Measurements from ENCODE around the gene TDRD10.
A peak's percentile ranks its signal among the peaks of the same experiment; 100 is the strongest.

TDRD10 gene

DNA sequence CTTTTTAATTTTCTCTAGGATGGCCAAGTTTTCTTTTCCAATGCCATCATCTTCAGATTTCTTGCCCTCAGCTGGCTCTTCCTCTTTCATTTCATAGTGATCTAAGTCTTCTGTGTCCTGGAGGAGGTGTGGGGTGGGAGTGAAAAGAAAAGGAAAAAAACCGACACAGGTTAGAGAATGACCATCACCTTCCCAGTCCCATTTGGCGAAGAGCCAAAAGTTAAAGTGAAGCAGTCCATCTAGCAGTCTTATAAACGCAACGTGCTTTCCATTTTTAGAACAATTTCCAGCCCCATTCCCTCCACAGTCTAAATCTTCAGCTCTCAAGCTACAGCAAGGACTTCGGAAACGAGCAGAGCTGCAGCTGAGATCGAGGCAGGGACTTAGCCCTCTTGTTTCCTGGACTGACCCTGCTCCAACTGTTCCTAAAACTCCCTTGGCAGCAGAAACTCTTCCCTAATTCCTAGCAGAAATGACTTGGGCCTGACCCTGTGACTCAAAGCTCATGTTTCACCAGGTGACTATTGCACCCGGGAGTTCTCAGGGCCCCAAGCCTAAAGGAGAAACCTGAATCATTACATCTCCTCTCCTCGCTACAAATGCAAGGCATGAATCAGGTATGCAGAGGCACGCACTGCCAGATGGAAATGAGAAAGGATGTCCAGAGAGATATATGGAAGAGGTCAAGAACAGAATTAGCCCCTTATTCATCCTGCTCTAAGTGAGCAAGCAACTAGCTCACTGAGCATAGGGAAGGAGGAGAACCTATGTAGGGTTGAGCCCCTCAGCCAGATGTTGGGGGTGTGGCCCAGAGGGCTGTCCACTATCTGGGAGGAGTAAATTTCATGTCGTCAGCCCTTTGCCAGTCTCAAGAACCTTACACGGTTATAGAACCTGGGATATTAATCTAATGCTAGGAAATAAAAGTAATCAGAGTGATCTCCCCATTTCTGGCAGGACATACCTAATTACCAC is 51.3 kb downstream of the TDRD10 start:
- DNase-seq = no peak

DNA sequence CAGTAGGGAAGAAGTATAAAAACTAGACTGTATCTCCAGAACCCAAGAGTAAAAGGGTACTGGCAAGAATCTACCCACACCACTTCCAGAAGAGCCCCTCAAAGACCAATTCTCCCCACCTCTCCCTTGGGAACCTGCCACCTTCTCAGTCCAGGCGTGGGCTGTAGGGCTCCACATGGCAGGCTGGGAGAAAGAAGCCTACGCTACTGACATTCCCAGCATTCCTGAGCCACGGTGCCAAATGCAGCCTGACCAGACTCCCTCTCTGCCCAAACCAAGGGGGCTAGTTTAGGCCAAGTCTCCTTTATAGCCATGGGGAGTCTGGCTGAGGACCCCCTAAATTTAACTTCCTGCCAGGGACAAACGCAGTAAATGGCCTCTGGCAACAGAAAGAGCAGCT is 54.4 kb downstream of the TDRD10 start:
- DNase-seq = no peak

DNA sequence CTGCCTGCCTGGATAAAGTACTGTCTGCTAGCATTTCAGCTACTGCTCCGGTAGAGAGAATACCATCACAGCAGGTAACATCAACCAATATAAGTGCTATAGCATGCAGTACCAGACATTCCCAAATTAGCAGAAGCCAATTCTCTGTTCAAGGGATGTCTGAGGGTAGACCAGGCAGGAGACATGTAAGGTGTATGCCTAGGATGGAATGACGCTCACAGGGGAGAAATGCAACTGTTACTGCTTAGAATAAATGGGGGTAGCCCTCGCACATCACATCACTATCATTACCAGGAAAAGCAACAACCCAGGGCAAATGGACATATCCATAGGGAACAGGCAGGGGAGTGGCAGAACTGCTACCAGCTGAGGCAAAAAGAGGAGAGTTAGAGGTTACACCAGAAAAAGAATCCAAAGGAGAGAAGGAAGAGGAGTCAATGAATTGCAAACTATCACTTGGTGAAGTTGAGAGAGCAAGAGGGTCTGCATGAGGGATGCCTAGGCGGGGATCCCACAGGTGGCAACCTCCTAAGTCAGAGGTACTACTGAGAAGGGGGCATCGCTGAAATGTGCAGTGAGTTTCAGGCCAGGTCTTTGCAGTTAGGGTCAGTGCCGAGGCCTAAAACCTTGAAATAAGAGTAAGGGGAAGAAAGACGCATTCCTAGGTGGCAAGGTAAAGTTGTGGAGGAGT is 55.4 kb downstream of the TDRD10 start:
- DNase-seq = no peak

DNA sequence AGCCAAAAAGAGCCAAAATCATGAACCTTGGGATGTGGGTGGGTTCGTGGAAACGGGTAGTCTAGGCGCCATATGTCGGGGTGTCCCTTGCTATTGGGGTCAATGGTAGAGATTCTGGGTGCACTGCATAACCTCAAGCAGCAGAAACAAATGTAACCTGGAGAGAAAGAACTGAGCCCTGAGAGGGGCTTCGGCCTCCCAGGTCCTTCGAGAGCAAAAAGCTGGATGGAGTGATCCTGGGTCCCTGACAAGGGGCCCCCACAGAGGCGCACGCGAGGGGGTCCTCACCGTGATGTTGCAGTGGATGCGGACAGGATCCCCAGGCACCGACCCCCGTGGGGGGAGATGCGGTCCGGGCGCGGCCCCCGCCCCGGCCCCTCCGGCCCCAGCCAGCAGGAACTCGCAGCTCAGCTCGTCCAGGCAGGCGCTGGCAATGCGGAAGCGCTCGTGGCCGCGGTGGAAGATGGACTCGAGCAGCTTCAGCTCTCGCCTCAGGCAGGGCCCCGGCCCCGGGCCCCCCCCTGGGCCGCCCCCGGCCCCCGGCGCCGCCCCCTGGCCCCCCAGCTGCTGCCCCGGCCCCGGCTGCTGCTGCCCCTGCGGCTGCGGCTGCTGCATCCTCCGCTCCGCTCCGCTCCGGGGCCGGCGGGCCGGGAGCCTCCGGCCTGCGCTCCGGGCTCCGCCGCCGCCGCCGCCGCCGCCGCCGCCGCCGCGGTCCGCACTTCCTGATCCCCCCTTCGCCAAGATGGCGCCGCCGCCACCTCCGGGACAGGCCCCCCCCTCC is 56.1 kb downstream of the TDRD10 start, which contains the start of gene UBE2Q1:
Gene UBE2Q1 (minus strand): TSS at position 724 of the 781 bp plus-strand sequence. CDS start 109 bp downstream, at position 615.
- peak; percentile 66 to 82 (median 72) for DNase-seq

DNA sequence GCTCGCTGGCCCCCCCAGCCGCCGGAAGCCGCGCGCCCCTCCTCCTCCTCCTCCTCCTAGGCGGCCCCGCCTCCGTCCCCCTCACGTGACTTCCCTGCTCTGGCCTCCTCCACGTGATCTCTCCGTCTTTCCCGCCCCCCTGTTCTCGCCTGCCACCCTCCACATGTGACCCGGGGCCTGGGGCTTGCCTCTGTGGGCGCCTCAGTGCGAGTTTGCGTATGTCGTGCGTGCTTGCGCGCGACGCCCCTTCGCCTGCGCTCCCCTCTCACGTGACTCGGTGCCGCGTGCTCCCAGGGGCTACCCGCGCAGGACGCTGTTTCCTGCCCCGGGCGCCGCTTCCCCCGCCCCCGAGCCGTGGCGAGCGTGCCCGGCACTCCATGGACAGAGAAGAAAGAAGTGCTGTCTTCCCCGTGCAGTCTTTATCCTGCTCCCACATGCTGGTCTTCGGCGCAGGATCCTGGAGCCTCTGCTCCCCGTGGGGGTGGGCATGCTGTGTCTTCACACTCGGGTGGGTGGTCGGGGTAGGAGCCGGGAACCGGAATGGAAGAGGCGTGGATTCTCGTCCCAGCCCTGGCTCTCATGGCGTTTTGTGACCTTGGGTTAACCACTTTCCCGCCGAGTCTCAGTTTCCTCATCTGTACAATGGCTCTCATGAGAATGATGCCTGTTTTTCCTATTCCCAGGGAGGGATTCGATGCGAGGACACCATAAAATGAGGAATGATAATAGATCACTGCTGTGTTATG is 56.9 kb downstream of the TDRD10 start:
- DNase-seq = peak; percentile 99 to 100 (median 100)

DNA sequence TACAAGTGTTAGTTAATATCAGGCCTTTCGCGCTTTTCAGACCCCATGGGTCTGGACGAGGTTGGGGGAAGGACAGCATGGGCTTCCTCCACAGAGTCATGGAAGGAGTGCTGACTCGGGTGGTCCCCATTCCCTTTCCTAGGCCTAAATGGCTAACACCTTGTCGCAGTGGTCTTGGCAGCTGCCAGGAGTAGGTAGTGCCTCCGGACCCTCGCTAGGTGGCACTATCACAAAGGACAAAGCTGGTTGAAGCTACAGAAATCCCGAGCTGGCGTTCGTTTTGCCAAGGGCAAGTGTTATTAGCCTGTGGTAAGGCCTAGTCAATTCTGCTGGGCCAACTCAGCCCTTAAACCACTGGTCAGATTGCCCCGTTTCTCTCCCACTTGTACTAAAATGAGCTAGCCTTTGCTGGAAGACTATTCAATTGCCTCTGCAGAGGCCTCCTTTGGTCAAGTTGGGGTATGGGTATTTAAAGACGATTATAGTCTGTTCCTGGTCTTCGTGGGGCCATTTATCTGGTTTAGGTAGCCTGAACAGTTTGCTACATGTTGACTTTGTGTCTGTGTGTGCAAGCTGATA is 57.5 kb downstream of the TDRD10 start:
- peak; percentile 90 to 94 (median 92) for DNase-seq

DNA sequence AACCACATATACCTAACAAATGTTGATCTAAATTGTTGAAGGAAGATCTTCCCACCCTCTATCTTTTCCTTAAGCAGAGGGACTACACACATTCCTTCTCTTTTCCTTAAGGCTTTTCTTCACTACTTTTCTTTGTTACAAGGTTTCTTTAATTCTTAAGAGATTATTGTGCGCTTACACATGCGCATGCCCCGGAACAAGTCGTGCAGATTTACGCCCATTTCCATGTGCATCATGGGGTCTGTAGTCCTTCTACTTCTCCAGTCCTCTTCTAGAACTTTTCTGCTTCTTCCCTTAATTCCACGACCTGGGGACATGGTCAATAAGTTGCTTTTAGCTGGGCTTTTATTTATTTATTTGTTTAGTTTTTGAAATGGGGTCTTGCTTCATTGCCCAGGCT is 63.9 kb downstream of the TDRD10 start:
- no peak for DNase-seq

DNA sequence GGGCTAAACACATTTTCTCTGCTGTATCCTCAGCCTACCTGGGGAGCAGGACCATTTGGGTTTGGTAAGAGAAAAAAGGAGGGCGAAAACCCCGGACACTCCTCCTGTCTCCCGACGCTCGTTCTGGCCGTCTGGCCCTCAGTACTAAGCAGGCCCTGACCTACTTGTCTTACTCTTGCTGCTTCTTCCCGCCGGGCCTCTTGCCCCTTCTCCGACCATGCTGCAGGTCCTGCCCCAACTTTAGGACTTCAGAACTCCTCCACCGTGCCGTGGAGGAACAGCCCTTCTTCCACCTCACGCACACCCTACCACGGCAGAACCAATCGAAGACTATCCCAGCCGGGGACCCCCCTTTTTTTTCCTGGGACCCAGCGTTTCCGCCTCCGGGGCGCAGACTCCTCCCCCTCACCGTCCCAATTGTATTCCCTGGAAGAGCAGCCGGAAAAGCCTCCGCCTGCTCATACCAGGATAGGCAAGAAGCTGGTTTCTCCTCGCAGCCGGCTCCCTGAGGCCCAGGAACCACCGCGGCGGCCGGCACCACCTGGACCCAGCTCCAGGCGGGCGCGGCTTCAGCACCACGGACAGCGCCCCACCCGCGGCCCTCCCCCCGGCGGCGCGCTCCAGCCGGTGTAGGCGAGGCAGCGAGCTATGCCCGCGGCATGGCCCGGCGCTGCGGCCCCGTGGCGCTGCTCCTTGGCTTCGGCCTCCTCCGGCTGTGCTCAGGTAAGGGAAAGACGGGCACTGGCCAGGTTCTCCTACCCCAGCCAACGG is 65.6 kb downstream of the TDRD10 start, which contains the start of gene CHRNB2:
Gene CHRNB2 (plus strand): TSS at position 393 of the 771 bp plus-strand sequence. CDS start 267 bp downstream, at position 660.
- DNase-seq = peak; percentile 67 to 88 (median 76)

DNA sequence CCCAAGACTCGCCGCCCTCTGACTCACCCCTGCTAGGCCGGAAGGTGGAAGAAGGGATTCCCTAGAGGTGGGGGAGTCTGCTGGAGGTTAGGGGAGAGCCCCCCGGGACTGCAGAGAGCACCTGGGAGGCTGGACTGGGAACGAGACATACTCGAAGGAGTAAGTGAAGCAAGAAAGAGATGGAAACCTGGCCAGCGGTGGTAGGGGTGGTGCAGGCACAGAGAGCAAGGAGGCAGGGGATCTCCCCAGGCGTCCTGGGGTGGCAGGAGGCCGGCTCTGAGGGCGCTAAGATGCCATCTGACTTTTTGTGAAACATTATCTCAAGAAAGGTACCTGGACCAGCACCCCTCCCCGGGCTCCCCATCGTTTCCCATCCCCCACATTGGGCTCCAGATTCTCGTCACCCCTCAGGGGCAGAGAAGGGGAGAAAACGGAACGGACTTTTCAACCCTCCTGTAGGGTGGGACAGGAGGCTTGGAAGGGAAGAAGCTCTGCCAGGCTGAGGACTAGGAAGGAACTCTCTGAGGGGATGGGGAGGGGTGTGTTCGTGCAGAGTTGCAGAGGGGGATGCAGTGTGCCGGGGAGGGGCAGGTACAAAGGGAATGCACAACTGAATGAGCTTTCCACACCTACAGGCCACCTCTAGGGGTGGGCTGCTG is 66.3 kb downstream of the TDRD10 start:
- DNase-seq = no peak

DNA sequence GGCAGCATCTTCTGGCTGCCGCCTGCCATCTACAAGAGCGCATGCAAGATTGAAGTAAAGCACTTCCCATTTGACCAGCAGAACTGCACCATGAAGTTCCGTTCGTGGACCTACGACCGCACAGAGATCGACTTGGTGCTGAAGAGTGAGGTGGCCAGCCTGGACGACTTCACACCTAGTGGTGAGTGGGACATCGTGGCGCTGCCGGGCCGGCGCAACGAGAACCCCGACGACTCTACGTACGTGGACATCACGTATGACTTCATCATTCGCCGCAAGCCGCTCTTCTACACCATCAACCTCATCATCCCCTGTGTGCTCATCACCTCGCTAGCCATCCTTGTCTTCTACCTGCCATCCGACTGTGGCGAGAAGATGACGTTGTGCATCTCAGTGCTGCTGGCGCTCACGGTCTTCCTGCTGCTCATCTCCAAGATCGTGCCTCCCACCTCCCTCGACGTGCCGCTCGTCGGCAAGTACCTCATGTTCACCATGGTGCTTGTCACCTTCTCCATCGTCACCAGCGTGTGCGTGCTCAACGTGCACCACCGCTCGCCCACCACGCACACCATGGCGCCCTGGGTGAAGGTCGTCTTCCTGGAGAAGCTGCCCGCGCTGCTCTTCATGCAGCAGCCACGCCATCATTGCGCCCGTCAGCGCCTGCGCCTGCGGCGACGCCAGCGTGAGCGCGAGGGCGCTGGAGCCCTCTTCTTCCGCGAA is 69.4 kb downstream of the TDRD10 start:
- DNase-seq = no peak

DNA sequence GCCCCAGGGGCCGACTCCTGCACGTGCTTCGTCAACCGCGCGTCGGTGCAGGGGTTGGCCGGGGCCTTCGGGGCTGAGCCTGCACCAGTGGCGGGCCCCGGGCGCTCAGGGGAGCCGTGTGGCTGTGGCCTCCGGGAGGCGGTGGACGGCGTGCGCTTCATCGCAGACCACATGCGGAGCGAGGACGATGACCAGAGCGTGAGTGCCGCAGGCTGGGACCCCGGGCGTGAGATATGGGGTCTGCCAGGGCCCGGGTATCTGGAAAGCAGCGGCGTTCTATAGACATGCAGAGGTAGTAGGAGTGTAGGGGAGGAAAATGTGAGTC is 69.9 kb downstream of the TDRD10 start:
- DNase-seq = no peak

DNA sequence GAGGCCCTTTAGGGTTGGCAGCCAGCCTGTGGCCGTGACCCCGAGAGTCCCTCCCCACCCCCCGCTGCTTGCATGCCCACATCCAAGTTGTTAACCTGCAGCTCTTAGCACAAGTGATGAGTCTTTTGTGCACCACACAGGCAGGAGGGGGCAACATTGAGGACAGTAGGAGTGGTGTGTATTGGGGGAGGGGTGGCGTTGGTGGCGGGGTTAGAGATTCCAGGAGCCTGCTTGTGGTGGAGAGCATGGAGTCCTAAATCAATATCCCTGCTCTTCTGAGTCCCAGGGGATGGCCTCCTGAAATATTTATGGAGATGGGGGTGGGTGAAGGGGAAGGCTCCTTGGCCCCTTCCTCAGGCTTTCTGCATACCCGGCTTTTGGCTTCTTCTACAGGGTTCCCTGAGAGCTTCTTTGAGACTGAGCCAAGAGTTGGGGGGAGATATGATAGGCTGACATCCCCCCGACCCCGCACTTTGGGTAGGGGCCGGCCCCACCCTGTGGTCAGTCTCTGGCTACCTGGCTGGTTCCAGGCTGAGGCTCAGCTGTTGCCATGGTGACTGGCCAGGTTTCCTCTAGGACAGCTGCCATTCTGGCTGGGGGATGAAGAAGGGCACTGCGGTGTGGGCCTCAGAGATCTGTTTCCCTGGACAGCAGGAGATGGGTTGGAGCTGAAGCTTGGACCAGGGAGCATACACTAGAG is 70.6 kb downstream of the TDRD10 start:
- DNase-seq = no peak

DNA sequence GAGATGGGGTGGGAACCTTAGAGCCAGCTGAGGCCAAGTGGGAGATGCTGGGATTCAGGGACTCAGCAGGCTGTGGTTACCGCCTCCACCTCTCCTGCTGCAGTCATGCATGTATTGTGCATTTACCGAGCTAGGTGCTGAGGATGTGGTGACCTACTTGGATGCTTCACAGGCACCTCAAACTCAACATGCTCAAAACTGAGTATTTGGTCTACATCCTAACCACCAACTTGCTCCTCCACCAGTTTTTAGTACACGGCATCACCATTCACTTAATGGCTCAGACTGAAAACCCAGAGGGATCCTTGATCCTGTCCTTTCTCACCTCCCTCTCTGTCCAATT is 71.1 kb downstream of the TDRD10 start:
- DNase-seq = no peak

DNA sequence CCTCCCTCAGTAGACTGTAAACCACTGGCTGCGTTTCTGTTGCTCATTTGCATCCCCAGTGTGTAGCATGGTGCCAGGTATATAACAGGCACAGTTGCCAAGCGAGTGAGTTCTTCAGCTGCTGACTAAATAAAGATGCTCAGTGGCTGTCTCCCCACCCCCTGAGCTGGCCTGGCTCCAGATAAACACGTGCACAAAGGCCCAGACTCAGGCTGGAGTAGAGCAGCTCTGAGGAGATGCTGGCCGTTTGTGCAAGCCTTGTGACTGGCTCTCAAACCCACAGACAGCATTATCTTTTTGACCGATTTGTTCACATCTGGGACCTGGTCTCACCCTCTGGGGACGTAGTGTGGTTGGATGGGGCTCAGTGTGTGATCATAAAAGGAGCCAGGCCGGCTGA is 72.7 kb downstream of the TDRD10 start:
- no peak for DNase-seq

DNA sequence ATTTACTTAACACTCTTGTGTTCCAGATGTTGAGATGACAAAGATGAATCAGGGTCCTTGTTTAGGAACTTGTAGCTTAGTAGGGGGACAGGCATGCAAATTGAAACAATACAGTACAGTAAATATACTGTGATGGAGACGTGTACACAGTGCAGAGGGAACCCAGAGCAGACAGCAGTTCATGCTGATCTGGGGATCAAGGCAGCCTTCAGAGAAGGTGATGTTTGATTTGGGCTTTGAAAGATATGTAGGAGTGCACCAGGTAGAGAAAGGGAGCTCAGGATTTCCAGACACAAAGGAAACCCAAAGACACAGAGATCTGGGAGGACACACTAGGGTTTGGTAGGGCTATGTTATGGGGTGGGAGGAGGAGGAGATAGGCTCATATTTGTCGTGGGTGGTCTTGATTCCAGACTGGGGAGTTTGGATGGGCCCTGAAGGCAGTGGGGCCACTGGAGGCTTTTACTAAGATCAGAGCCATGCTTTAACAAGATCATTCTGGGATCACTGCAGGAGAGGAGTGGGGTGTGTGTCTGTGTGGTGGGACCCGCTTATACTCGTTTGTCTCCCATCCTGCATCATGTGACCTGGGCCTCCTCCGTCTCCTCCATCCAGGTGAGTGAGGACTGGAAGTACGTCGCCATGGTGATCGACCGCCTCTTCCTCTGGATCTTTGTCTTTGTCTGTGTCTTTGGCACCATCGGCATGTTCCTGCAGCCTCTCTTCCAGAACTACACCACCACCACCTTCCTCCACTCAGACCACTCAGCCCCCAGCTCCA is 73.3 kb downstream of the TDRD10 start:
- DNase-seq = no peak

DNA sequence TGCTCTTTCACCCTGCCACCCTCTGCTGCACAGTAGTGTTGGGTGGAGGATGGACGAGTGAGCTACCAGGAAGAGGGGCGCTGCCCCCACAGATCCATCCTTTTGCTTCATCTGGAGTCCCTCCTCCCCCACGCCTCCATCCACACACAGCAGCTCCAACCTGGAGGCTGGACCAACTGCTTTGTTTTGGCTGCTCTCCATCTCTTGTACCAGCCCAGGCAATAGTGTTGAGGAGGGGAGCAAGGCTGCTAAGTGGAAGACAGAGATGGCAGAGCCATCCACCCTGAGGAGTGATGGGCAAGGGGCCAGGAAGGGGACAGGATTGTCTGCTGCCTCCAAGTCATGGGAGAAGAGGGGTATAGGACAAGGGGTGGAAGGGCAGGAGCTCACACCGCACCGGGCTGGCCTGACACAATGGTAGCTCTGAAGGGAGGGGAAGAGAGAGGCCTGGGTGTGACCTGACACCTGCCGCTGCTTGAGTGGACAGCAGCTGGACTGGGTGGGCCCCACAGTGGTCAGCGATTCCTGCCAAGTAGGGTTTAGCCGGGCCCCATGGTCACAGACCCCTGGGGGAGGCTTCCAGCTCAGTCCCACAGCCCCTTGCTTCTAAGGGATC is 74.0 kb downstream of the TDRD10 start:
- no peak for DNase-seq

DNA sequence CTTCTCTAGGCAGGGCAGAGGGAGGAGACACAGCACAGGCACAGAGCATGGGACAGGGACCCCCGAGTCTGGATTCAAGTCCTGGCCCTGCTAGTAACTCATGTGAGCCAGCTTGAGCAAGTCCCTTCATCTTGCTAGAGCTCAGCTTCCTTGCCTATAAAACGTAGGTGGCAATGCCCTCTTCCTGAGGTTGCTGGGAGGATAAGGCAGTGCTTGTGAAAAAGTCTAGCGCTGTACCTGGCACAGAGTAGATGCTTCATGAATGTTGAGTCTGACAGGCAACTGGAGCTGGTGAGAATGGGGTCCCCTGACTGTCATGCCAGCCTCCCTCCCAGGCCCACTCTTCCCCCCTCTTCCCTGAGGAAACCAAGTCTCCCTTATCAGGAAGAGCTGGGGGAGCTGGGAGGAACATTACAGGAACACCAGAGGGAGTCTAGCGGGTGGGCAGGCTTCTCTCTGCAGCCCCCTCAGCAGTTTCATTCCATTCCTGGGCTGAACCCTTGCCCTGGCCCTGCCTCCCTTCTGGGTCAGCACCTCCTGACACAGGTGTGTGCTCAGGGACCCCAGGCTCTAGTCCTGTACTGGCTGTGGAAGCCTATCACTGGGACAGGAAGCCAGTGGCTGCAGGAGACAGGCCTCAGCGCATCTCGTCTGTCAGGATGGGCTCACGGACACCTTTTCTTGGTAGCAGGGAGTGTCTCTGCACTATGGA is 75.5 kb downstream of the TDRD10 start:
- DNase-seq = no peak
